HepG2 (cell line): ENCODE data around the gene NPBWR2. TPM values are rescaled to one million over a fixed set of nuclear protein-coding genes. Genes with fewer than 3 reads are reported as not detected.

ENCODE experiments used
- NFAT5 ChIP-seq: sonication (generic); formaldehyde crosslinking; IDR thresholded peaks from 2 replicates; pipeline ENCODE4 v1.4.0; 2020; ENCODE audit warnings: missing genetic modification reagents
- RFX3 ChIP-seq: IDR thresholded peaks from 2 replicates; pipeline ENCODE4 v1.6.1; 2016; ENCODE audit warnings: missing biosample characterization, missing genetic modification reagents
- USF2 ChIP-seq, 2 experiments: sonication (generic) in 1 of 2; formaldehyde crosslinking in 1 of 2; IDR thresholded peaks; 2 replicates each; pipeline versions ENCODE4 v1.5.1 to v1.6.1; 2011 to 2020; ENCODE audit warnings: borderline replicate concordance in 1 of 2, low read depth in 1 of 2, low read length in 1 of 2, mild to moderate bottlenecking in 1 of 2, missing genetic modification reagents in 1 of 2, moderate library complexity in 1 of 2
- ZFP82 ChIP-seq: sonication (generic); formaldehyde crosslinking; IDR thresholded peaks from 2 replicates; pipeline ENCODE4 v1.5.1; 2020; ENCODE audit warnings: mild to moderate bottlenecking, missing genetic modification reagents, borderline replicate concordance
- ZNF253 ChIP-seq: sonication (generic); formaldehyde crosslinking; IDR thresholded peaks from 2 replicates; pipeline ENCODE4 v1.8.0; 2022; ENCODE audit warnings: mild to moderate bottlenecking, missing genetic modification reagents, borderline replicate concordance
- ZNF746 ChIP-seq: sonication (generic); formaldehyde crosslinking; IDR thresholded peaks from 2 replicates; pipeline ENCODE4 v1.8.0; 2022; ENCODE audit warnings: mild to moderate bottlenecking, missing genetic modification reagents
- ZNF878 ChIP-seq: sonication (generic); formaldehyde crosslinking; IDR thresholded peaks from 2 replicates; pipeline ENCODE4 v1.8.1; 2023; ENCODE audit warnings: mild to moderate bottlenecking, missing genetic modification reagents, moderate library complexity
- polyA plus RNA-seq, 8 experiments: library from polyadenylated mRNA; depleted of rRNA in 3 of 8; stranded (reverse) in 7 of 8; unstranded in 1 of 8; fragments of >200 nt; fragmentation: Illumina TruSeq in 4 of 8; extraction: Trizol in 4 of 8; gene quantifications; 2 replicates each; pipeline versions ENCODE4 v1.2.1 to v1.2.3, GENCODE V29; 2011 to 2016; ENCODE audit warnings: low read depth in 4 of 8, missing spikeins in 1 of 8, mixed read lengths in 1 of 8; ENCODE audit not compliant: insufficient read depth in 1 of 8
- total RNA-seq, 5 experiments: library from RNA; depleted of rRNA; stranded (reverse); fragments of >200 nt; fragmentation: Illumina TruSeq; extraction: Trizol; gene quantifications; 2 replicates each; pipeline ENCODE4 v1.2.3, GENCODE V29; 2016; ENCODE audit warnings: low read depth in 1 of 5
- TF ChIP-seq, protein P1 (sequence below): sonication (generic); formaldehyde crosslinking; IDR thresholded peaks from 2 replicates; pipeline ENCODE4 v1.5.0; 2020; ENCODE audit warnings: mild to moderate bottlenecking, missing genetic modification reagents
- TF ChIP-seq, protein P2 (sequence below): sonication (generic); formaldehyde crosslinking; IDR thresholded peaks from 2 replicates; pipeline ENCODE4 v1.4.0; 2020; ENCODE audit warnings: missing genetic modification reagents, borderline replicate concordance
- TF ChIP-seq, protein P3 (sequence below): sonication (generic); formaldehyde crosslinking; IDR thresholded peaks from 2 replicates; pipeline ENCODE4 v1.4.0; 2020; ENCODE audit warnings: missing genetic modification reagents

NPBWR2 gene
- total and polyA plus RNA-seq, 2 of the 13 experiments (the other 11 are each of a cell fraction or from before 2014, with no cell fraction given), result not detected

GRCh38 chr20:64063389-64064144 is 43.8 kb downstream of the NPBWR2 start (continued):
- TF ChIP-seq, protein P1, sequence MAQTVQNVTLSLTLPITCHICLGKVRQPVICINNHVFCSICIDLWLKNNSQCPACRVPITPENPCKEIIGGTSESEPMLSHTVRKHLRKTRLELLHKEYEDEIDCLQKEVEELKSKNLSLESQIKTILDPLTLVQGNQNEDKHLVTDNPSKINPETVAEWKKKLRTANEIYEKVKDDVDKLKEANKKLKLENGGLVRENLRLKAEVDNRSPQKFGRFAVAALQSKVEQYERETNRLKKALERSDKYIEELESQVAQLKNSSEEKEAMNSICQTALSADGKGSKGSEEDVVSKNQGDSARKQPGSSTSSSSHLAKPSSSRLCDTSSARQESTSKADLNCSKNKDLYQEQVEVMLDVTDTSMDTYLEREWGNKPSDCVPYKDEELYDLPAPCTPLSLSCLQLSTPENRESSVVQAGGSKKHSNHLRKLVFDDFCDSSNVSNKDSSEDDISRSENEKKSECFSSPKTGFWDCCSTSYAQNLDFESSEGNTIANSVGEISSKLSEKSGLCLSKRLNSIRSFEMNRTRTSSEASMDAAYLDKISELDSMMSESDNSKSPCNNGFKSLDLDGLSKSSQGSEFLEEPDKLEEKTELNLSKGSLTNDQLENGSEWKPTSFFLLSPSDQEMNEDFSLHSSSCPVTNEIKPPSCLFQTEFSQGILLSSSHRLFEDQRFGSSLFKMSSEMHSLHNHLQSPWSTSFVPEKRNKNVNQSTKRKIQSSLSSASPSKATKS (CRISPR knock-in tag), result no peak
- TF ChIP-seq ZNF253 (CRISPR knock-in tag) (no peak; the same call in 1 of the 2 replicates), NFAT5 (CRISPR knock-in tag) (peak; percentile 13; the same call in 1 of the 2 replicates), RFX3 (no peak; the same call in 1 of the 2 replicates), USF2 (IDR thresholded peaks at IDR 0.05; ENCODE audit: low read depth, low read length) (no peak), USF2 (CRISPR knock-in tag; IDR thresholded peaks at IDR 0.05; ENCODE audit: borderline replicate concordance) (no peak), ZNF878 (CRISPR knock-in tag) (no peak; the same call in 1 of the 2 replicates), ZFP82 (no peak), ZNF746 (CRISPR knock-in tag) (no peak)
- TF ChIP-seq, protein P2, sequence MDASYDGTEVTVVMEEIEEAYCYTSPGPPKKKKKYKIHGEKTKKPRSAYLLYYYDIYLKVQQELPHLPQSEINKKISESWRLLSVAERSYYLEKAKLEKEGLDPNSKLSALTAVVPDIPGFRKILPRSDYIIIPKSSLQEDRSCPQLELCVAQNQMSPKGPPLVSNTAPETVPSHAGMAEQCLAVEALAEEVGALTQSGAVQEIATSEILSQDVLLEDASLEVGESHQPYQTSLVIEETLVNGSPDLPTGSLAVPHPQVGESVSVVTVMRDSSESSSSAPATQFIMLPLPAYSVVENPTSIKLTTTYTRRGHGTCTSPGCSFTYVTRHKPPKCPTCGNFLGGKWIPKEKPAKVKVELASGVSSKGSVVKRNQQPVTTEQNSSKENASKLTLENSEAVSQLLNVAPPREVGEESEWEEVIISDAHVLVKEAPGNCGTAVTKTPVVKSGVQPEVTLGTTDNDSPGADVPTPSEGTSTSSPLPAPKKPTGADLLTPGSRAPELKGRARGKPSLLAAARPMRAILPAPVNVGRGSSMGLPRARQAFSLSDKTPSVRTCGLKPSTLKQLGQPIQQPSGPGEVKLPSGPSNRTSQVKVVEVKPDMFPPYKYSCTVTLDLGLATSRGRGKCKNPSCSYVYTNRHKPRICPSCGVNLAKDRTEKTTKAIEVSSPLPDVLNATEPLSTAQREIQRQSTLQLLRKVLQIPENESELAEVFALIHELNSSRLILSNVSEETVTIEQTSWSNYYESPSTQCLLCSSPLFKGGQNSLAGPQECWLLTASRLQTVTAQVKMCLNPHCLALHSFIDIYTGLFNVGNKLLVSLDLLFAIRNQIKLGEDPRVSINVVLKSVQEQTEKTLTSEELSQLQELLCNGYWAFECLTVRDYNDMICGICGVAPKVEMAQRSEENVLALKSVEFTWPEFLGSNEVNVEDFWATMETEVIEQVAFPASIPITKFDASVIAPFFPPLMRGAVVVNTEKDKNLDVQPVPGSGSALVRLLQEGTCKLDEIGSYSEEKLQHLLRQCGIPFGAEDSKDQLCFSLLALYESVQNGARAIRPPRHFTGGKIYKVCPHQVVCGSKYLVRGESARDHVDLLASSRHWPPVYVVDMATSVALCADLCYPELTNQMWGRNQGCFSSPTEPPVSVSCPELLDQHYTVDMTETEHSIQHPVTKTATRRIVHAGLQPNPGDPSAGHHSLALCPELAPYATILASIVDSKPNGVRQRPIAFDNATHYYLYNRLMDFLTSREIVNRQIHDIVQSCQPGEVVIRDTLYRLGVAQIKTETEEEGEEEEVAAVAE, result 0 out of 2 replicates have a peak, but pooled peaks have one; percentile 8
- TF ChIP-seq, protein P3, sequence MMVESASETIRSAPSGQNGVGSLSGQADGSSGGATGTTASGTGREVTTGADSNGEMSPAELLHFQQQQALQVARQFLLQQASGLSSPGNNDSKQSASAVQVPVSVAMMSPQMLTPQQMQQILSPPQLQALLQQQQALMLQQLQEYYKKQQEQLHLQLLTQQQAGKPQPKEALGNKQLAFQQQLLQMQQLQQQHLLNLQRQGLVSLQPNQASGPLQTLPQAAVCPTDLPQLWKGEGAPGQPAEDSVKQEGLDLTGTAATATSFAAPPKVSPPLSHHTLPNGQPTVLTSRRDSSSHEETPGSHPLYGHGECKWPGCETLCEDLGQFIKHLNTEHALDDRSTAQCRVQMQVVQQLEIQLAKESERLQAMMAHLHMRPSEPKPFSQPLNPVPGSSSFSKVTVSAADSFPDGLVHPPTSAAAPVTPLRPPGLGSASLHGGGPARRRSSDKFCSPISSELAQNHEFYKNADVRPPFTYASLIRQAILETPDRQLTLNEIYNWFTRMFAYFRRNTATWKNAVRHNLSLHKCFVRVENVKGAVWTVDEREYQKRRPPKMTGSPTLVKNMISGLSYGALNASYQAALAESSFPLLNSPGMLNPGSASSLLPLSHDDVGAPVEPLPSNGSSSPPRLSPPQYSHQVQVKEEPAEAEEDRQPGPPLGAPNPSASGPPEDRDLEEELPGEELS (CRISPR knock-in tag), result 0 out of 2 replicates have a peak, but pooled peaks have one; percentile 23
